COR-L47 (cell line): Measurements from ENCODE around the gene ITGA3.
A peak's percentile ranks its signal among the peaks of the same experiment; 100 is the strongest.
"Not testable (repeated sequence)": the region's sequence is repeated elsewhere in the genome, so short reads cannot be mapped to it uniquely, and the experiment has no call there.

Experiments
- DNase-seq: peaks from one replicate; lab custom pipeline; 2025; lab: John Stamatoyannopoulos, UW

ITGA3 gene

GRCh38 chr17:50035421-50035879, 20.5 kb upstream of the ITGA3 start:
- no peak for DNase-seq

- DNase-seq = no peak
Observed at GRCh38 chr17:50035945-50036344, 20.0 kb upstream of the ITGA3 start.

GRCh38 chr17:50036455-50037261, 19.3 kb upstream of the ITGA3 start:
- peak; percentile 37 for DNase-seq

- no peak for DNase-seq
Observed at GRCh38 chr17:50037321-50038107, 18.4 kb upstream of the ITGA3 start.

GRCh38 chr17:50039058-50039457, 16.9 kb upstream of the ITGA3 start:
- DNase-seq = no peak

- DNase-seq = not testable (repeated sequence)
Observed at GRCh38 chr17:50040496-50040895, 15.4 kb upstream of the ITGA3 start.

GRCh38 chr17:50042211-50042610, 13.7 kb upstream of the ITGA3 start:
- no peak for DNase-seq

GRCh38 chr17:50043290-50044148, 12.4 kb upstream of the ITGA3 start:
- DNase-seq = no peak

GRCh38 chr17:50044483-50044882, 11.4 kb upstream of the ITGA3 start:
- no peak for DNase-seq

- DNase-seq = no peak
Observed at GRCh38 chr17:50045154-50045553, 10.8 kb upstream of the ITGA3 start.

GRCh38 chr17:50046179-50046578, 9.7 kb upstream of the ITGA3 start:
- DNase-seq = no peak

- DNase-seq = no peak
Observed at GRCh38 chr17:50046667-50047066, 9.2 kb upstream of the ITGA3 start.

- no peak for DNase-seq
Observed at GRCh38 chr17:50047083-50047482, 8.8 kb upstream of the ITGA3 start.

- DNase-seq = no peak
Observed at GRCh38 chr17:50047488-50048126, 8.3 kb upstream of the ITGA3 start.

GRCh38 chr17:50048146-50048720, 7.7 kb upstream of the ITGA3 start:
- DNase-seq = no peak

GRCh38 chr17:50048988-50049387, 6.9 kb upstream of the ITGA3 start:
- no peak for DNase-seq

- no peak for DNase-seq
Observed at GRCh38 chr17:50049636-50050035, 6.3 kb upstream of the ITGA3 start.

GRCh38 chr17:50050431-50051032, 5.4 kb upstream of the ITGA3 start:
- no peak for DNase-seq

- DNase-seq = no peak
Observed at GRCh38 chr17:50051082-50051576, 4.8 kb upstream of the ITGA3 start.

GRCh38 chr17:50051606-50052005, 4.3 kb upstream of the ITGA3 start:
- no peak for DNase-seq
